Breast epithelium (tissue), 3 donors: Measurements from ENCODE around the gene ADIPOR1.

ENCODE experiments used
- POLR2AphosphoS5 ChIP-seq, 3 donors: sonication (generic); formaldehyde crosslinking; IDR thresholded peaks; one replicate each; pipeline ENCODE4 v1.6.1; 2017; ENCODE audit warnings: antibody characterized with exemption in 3 of 3
- TF ChIP-seq, protein P1 (sequence below), 3 donors: fragments of 450-650 bp; IDR thresholded peaks; one replicate each; pipeline ENCODE4 v1.5.1; 2016 to 2017; ENCODE audit warnings: antibody characterized with exemption in 3 of 3, mild to moderate bottlenecking in 3 of 3, moderate library complexity in 3 of 3

GRCh38 chr1:203006948-203007871 lies 49.1 kb upstream of the ADIPOR1 start, which contains the start of gene TMEM183A:
- TF ChIP-seq, protein P1, sequence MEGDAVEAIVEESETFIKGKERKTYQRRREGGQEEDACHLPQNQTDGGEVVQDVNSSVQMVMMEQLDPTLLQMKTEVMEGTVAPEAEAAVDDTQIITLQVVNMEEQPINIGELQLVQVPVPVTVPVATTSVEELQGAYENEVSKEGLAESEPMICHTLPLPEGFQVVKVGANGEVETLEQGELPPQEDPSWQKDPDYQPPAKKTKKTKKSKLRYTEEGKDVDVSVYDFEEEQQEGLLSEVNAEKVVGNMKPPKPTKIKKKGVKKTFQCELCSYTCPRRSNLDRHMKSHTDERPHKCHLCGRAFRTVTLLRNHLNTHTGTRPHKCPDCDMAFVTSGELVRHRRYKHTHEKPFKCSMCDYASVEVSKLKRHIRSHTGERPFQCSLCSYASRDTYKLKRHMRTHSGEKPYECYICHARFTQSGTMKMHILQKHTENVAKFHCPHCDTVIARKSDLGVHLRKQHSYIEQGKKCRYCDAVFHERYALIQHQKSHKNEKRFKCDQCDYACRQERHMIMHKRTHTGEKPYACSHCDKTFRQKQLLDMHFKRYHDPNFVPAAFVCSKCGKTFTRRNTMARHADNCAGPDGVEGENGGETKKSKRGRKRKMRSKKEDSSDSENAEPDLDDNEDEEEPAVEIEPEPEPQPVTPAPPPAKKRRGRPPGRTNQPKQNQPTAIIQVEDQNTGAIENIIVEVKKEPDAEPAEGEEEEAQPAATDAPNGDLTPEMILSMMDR (IDR thresholded peaks at IDR 0.05): no peak
- TF ChIP-seq POLR2AphosphoS5 (IDR thresholded peaks at IDR 0.05): peak; percentile 97 to 99 (median 99)
